D721Med (cell line): ENCODE results near the gene PCMTD2.
A peak's percentile ranks its signal among the peaks of the same experiment; 100 is the strongest.

Source experiments
- DNase-seq: peaks from one replicate; pipeline ENCODE4 v3.0.0; 2011; ENCODE audit warnings: low spot score; ENCODE audit not compliant: insufficient read length
- FAIRE-seq: peaks from 2 replicates; lab custom pipeline; 2011; peaks lifted over from hg19 to GRCh38; lab: Jason Lieb, UNC
- TF ChIP-seq, protein P1 (sequence below): IDR thresholded peaks from 2 replicates; pipeline ENCODE4 v1.5.1; 2012; ENCODE audit warnings: mild to moderate bottlenecking, control low read depth; ENCODE audit not compliant: insufficient read depth; ENCODE audit errors: missing control alignments

PCMTD2 gene

DNA sequence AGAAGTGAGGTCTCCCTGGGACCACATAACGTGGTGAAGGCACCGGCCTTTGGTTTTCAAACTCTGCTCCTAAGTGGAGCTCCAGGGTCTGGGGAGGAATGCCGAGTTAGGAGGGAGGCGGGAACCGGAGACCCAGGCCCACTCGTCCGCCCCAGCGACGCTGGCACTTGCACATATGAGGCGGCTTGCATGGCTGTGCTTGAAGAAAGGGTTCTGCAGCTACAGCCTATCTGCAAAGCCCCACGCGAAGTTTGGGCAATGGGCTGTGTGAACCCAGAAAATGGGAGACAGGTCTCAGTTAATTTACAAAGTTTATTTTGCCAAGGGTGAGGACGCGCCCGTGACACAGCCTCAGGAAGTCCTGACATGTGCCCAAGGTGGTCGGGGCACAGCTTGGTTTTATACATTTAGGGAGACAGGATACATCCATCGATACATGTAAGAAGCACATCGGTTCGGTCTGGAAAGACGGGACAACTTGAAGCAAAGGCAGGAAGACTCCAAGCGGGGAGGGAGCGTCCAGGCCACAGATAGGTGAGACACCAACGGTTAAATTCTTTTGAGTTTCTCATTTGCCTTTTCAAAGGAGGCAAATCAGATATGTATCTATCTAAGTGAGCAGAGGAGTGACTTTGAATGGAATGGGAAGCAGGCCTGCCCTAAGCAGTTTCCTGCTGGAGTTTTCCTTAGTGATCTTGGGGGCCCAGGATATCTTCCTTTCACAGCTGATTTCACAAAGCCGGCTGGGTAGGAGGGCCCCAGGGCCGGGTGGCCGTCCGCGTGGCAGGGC lies 782 bp upstream of the PCMTD2 start:
- TF ChIP-seq, protein P1, sequence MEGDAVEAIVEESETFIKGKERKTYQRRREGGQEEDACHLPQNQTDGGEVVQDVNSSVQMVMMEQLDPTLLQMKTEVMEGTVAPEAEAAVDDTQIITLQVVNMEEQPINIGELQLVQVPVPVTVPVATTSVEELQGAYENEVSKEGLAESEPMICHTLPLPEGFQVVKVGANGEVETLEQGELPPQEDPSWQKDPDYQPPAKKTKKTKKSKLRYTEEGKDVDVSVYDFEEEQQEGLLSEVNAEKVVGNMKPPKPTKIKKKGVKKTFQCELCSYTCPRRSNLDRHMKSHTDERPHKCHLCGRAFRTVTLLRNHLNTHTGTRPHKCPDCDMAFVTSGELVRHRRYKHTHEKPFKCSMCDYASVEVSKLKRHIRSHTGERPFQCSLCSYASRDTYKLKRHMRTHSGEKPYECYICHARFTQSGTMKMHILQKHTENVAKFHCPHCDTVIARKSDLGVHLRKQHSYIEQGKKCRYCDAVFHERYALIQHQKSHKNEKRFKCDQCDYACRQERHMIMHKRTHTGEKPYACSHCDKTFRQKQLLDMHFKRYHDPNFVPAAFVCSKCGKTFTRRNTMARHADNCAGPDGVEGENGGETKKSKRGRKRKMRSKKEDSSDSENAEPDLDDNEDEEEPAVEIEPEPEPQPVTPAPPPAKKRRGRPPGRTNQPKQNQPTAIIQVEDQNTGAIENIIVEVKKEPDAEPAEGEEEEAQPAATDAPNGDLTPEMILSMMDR: no peak
- no peak for FAIRE-seq
- DNase-seq: no peak

DNA sequence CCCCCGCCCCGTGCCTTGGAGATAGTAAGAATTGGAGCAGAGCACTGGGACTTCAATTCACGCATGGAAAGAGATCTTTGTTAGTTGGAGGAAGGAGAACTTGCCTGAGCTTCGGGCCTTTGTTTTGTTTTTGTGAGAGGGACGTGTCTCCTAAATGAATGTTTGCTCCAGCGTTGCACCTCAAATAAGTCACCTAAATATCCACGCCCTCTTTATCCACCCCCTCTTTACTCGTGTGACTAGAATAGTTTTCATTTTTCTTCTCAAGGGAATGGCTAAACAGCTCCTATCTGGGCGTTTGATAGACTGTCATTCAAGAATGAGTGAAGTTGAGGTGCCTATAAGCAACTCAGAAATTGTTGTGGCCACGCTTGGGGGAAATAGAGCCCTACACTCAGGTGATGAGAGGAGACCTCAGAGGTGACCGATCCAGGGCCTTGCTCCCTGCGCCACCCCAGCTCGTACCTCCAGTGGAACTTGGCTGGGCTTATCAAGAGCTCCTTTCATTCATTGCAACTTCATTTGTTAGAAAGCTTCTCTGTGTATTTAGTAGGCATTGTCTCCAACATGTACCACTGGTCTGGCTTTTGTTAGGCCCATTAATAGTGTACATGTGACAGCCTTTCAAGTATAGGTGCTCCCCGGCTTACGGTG lies 861 bp downstream of the PCMTD2 start:
- FAIRE-seq: no peak
- no peak for DNase-seq
- TF ChIP-seq, protein P1: no peak

DNA sequence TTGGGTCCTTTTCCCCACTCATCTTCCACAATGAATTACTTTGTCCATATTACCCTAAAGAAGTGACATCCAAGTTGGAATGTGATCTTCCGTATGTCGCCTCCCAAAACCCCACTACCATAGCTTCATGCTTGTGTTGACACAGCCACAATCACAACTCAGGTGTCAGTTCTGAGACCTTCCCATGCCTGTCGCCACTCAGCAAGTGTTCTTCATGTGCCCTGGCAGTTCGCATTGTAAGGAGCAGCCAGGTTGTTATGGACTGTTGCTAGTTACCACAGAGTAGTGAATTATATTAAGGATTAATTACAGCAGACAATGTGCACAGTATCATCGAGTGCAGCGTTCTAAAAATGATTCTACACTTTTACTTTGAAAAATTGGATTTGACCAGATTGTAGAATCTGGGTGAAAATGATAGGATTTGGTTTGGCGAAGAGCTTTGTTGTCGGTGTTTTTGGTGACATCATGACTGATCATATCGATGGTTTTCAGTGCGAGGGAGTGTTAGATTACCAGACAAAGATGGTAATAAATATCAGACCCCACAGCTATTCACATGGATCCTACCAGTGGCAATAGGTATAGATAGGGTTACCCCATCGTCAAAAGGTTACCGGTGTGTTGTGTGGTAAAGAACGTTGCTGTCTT lies 1.7 kb downstream of the PCMTD2 start:
- FAIRE-seq: no peak
- no peak for DNase-seq
- TF ChIP-seq, protein P1: no peak

DNA sequence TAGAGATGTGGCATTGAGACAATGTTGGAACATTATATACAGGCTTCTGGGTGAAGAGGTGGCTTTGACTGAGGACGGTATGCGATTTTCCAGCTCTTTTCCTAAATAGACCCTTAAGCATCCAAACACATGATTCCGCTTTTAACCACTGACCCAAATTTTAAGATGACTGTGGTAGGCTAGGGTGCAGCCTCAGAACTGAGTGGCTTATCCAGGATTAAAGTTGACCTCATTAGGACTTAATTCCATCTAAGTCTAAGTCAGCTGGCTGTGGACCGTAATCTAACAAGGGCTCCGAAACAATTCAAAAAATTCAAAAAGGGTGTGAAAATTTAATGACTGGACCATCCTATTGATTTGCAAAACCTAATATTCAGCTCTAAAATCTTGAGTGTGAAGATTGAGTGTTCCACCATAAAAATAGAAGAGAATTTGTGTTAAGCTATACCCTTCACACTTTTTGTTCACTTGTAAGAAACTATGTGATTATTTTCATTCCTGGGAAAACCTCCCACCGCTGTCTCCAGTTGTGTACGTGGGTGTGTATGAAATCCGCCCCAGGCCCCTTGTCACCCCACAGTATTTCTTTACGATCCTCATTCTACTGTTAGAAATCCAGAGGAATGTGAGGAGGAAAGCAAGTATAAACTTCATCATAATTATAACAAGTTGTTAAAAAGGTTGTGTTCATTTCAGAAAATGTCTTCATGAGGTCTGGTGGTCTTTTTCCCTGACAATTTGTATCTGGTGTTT lies 2.7 kb downstream of the PCMTD2 start:
- DNase-seq (peak; percentile 67), FAIRE-seq (no peak)
- TF ChIP-seq, protein P1: no peak

DNA sequence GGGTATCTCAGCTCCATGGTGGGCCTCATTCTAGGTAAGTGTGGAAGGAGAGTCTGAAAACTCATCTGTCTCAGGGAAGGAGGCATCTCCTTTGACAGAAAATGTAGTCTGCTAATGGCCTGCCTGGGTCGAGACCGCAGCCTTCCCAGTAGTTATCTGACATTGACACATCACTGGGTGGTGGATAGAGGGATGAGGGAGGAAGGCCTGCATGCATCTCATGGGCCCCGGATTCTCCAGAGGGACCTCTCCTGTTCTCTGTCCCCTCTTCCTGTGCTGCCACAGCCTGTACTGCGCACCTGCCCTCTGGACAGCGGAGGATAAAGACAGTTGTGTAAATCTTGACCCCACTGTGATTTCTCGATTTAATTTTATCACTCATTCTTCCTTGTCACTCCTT lies 4.7 kb downstream of the PCMTD2 start:
- TF ChIP-seq, protein P1: no peak
- DNase-seq (no peak), FAIRE-seq (no peak)

DNA sequence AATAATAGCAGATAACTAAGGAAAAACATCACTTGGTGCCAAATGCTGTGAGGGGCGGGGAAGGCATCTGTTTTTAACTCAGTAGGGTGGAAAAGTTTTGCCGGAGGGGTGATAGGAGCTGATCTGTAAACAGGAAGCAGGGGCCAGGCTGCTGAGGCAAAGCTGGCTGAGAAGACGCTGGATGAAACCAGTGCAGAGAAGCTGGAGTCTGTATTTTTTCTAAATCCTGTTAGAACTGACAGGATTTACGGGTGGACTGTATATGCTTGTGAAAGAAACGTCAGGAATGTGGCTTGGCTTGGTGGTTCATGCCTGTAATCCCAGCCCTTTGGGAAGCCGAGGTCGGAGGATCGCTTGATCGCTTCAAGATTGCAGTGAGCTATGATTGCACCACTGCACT lies 5.6 kb downstream of the PCMTD2 start:
- TF ChIP-seq, protein P1: no peak
- FAIRE-seq (no peak), DNase-seq (no peak)
